ENCODE measurements around the gene ABCC8. TPM values are rescaled to one million over a fixed set of nuclear protein-coding genes. Genes with fewer than 3 reads are reported as not detected.

ABCC8 gene
- total and polyA plus RNA-seq, 2 donors (not counting 1 experiment from before 2014, with no cell fraction given), result 0.03 to 0.17 TPM

DNA sequence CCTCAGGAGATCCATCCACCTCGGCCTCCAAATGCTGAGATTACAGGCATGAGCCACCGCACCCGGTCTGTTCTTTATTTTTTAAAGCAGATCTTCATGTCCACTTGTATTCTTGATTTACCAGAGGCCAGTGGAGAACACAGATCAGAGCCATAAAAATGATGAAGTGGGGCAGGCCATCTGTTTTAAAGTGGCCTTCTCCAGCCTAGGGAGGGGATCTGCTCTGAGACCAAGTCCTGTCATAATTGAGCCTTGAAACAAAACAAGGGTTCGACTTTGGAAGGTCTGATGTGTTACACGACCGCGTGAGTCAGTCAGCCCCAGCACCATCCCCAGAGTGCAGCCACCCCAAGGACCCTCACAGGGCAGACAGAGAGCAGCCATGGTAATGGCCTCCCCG is 27.5 kb downstream of the ABCC8 start:
- no peak for TF ChIP-seq CTCF (IDR thresholded peaks at IDR 0.05)
- no peak for TF ChIP-seq EZH2 (IDR thresholded peaks at IDR 0.05; ENCODE audit: borderline replicate concordance, insufficient read depth, low read depth, low read length, poor library complexity, severe bottlenecking)
- no peaks in the 10 kb centered on the region for H3K9me3 ChIP-seq (ENCODE audit: control extremely low read depth in 1 of 3, control insufficient read depth in 2 of 3, insufficient read depth in 1 of 3, low read length in 2 of 3)
- POLR2A ChIA-PET, result no interaction called here
- Mint-ChIP-seq H3K4me3 (no peak overlapping the region), H3K27ac (no peak overlapping the region), H3K4me1 (no peaks in the 10 kb centered on the region), H3K27me3 (peaks cover 5% of the 10 kb centered on the region), H3K9me3 (ENCODE audit: insufficient read depth) (no peaks in the 10 kb centered on the region)
- no peak overlapping the region for H3K4me3 ChIP-seq (ENCODE audit: control extremely low read depth in 1 of 5, extremely low read depth in 1 of 5, insufficient read depth in 1 of 5, low read depth in 2 of 5, low read length in 4 of 5)
- H3K9ac ChIP-seq (ENCODE audit: low read length), result no peak overlapping the region
- DNase-seq (no peak), ATAC-seq (ENCODE audit: low read depth) (no peak)
- H4K20me1 ChIP-seq (ENCODE audit: control insufficient read depth, insufficient read depth, low read length, poor library complexity, severe bottlenecking), result no peaks in the 10 kb centered on the region
- H3K4me1 ChIP-seq (ENCODE audit: control insufficient read depth in 2 of 2, insufficient read depth in 2 of 2, low read length in 2 of 2), result no peaks in the 10 kb centered on the region
- peaks cover 0 to 4% (median 0%) of the 10 kb centered on the region in 4 experiments for H3K27me3 ChIP-seq (replicated peaks in 1 of 4; ENCODE audit: control extremely low read depth in 1 of 4, control insufficient read depth in 3 of 4, insufficient read depth in 4 of 4, low read length in 3 of 4)
- no peak overlapping the region for H3K27ac ChIP-seq (ENCODE audit: low read length in 2 of 2)
- no peaks in the 10 kb centered on the region for H3K79me2 ChIP-seq (ENCODE audit: control insufficient read depth, insufficient read depth, low read length)
- CTCF ChIA-PET, result no interaction called here
- H3K4me2 ChIP-seq (replicated peaks; ENCODE audit: low read depth, low read length, poor library complexity, severe bottlenecking), result no peak overlapping the region
- H3K36me3 ChIP-seq (replicated peaks in 1 of 2; ENCODE audit: control extremely low read depth in 1 of 2, control insufficient read depth in 1 of 2, extremely low read depth in 1 of 2, insufficient read depth in 2 of 2, low read length in 1 of 2), result no peaks in the 10 kb centered on the region
- intact Hi-C loops (cut with micrococcal nuclease), result no loop called here
- no peak overlapping the region for H2AFZ ChIP-seq (ENCODE audit: insufficient read depth, low read depth, low read length, poor library complexity, severe bottlenecking)
- 94% methylated on average over 5 of the region's 8 CpGs for WGBS (ENCODE audit: insufficient coverage)

GRCh38 chr11:17446482-17446881 is 30.2 kb downstream of the ABCC8 start:
- H3K36me3 ChIP-seq (replicated peaks in 1 of 2; ENCODE audit: control extremely low read depth in 1 of 2, control insufficient read depth in 1 of 2, extremely low read depth in 1 of 2, insufficient read depth in 2 of 2, low read length in 1 of 2), result no peaks in the 10 kb centered on the region
- peaks cover 0 to 4% (median 0%) of the 10 kb centered on the region in 3 donors for H3K9me3 ChIP-seq (ENCODE audit: control extremely low read depth in 1 of 3, control insufficient read depth in 2 of 3, insufficient read depth in 1 of 3, low read length in 2 of 3)
- ATAC-seq (ENCODE audit: low read depth), result no peak
- 60% methylated on average over 1 of the region's 2 CpGs for WGBS (ENCODE audit: insufficient coverage)
- peaks cover 4% of the 10 kb centered on the region for H3K27me3 Mint-ChIP-seq
- H3K27ac ChIP-seq (ENCODE audit: low read length in 2 of 2), result no peak overlapping the region
- H3K79me2 ChIP-seq (ENCODE audit: control insufficient read depth, insufficient read depth, low read length), result no peaks in the 10 kb centered on the region
- TF ChIP-seq CTCF (IDR thresholded peaks at IDR 0.05) (no peak), EZH2 (IDR thresholded peaks at IDR 0.05; ENCODE audit: borderline replicate concordance, insufficient read depth, low read depth, low read length, poor library complexity, severe bottlenecking) (no peak)
- H3K4me3 Mint-ChIP-seq, result no peak overlapping the region
- POLR2A ChIA-PET, result no interaction called here
- no peak for DNase-seq
- H2AFZ ChIP-seq (ENCODE audit: insufficient read depth, low read depth, low read length, poor library complexity, severe bottlenecking), result no peak overlapping the region
- H3K9ac ChIP-seq (ENCODE audit: low read length), result no peak overlapping the region
- intact Hi-C loops (cut with micrococcal nuclease), result no loop called here
- no peak overlapping the region for H3K4me2 ChIP-seq (replicated peaks; ENCODE audit: low read depth, low read length, poor library complexity, severe bottlenecking)
- CTCF ChIA-PET, result no interaction called here
- H4K20me1 ChIP-seq (ENCODE audit: control insufficient read depth, insufficient read depth, low read length, poor library complexity, severe bottlenecking), result no peaks in the 10 kb centered on the region
- H3K27me3 ChIP-seq (replicated peaks in 1 of 4; ENCODE audit: control extremely low read depth in 1 of 4, control insufficient read depth in 3 of 4, insufficient read depth in 4 of 4, low read length in 3 of 4), result no peaks in the 10 kb centered on the region
- H3K27ac Mint-ChIP-seq, result no peak overlapping the region
- H3K9me3 Mint-ChIP-seq (ENCODE audit: insufficient read depth), result no peaks in the 10 kb centered on the region
- H3K4me1 ChIP-seq (ENCODE audit: control insufficient read depth in 2 of 2, insufficient read depth in 2 of 2, low read length in 2 of 2), result no peaks in the 10 kb centered on the region
- H3K4me1 Mint-ChIP-seq, result no peaks in the 10 kb centered on the region
- H3K4me3 ChIP-seq (ENCODE audit: control extremely low read depth in 1 of 5, extremely low read depth in 1 of 5, insufficient read depth in 1 of 5, low read depth in 2 of 5, low read length in 4 of 5), result no peak overlapping the region

Data from B cell (primary cell).